WI38 (cell line): ENCODE measurements around the gene PPFIA3.

Experiments used
- H3K4me3 ChIP-seq: 2 replicates; pipeline ENCODE4 v1.5.1; 2011; ENCODE audit warnings: low read depth, mild to moderate bottlenecking, control low read depth, low read length
- CTCF ChIP-seq: IDR thresholded peaks from 2 replicates; pipeline ENCODE4 v1.5.1; 2012; ENCODE audit warnings: low read depth, mild to moderate bottlenecking, control low read depth, low read length

Gene PPFIA3

GRCh38 chr19:49148044-49148682 lies 28.8 kb downstream of the PPFIA3 start:
- H3K4me3 ChIP-seq = no peak overlapping the region
- no peak for TF ChIP-seq CTCF

DNA sequence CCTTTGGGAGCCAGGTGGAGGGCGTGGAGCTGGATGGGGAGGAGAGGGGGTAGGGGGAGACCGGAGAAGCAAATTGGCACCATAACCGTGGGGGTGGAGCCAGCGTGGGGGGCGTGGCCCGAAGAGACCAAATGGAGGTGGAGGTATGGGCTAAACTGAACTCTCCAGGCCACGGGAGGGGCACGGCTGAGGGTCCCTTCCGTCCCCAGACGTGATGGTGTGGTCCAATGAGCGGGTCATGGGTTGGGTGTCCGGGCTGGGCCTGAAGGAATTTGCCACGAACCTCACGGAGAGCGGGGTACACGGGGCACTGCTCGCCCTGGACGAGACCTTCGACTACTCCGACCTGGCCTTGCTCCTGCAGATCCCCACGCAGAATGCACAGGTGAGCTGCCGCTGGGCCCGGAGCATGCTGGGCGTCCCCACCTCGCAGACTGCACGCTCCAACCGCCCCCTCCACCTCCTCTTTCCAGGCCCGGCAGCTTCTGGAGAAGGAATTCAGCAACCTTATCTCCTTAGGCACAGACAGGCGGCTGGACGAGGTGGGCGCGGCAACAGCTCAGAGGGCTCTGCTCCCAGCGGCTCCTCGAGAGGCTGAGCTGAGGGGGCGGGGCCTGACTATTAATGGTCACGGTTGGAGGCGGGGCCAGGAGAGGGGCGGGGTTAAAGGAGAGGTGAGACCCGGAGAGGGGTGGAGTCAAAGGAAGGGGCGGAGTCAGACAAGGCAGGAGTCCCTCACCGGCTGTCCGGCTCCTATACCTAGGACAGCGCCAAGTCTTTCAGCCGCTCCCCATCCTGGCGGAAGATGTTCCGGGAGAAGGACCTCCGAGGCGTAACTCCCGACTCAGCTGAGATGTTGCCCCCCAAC lies 29.7 kb downstream of the PPFIA3 start:
- TF ChIP-seq CTCF = no peak
- H3K4me3 ChIP-seq = peak overlapping the region; percentile 75

- peak overlapping the region; percentile 75 for H3K4me3 ChIP-seq
- no peak for TF ChIP-seq CTCF
These were observed 30.3 kb downstream of the PPFIA3 start for GRCh38 chr19:49149652-49150105.

DNA sequence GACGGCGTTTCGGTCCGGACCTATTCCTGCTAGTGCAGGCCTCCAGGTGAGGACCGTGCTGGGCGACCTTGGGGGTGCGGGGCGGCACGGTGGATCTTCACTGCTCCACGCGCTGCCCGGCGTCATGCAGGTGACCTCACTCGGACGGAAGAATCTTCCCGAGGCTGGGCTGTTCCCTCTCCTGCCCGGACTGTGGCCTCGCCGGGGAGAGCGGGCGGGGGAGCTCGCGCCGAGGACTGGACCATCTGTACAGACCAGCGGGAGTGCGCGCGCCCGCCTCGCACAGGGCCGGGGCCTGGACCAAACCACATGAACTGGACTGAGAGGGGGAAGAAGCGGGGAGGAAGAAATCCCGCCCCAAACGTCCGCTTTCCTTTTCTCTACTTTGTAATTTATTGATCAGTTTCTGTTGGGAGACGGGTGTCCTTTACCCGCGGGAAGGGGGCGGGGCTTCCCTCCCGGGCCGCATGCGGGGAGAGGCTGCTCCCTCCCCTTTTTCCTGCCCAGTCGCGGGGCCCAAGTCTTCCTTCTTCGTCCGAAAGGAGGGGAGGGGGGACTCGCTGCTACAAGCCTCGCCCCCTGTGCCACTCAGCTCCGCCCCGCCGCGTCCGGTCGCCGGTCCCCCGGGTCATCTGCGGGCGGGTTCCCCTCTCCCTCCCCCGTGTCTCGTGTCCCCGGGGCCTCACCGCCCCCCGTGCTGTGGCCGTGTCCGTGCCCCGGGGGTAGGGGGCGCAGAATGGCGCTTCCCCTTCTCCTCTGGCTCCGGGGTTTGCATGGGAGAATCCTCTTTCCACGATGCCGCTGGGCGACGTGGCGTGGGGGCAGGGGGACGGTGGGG lies 31.0 kb downstream of the PPFIA3 start:
- peak overlapping the region; percentile 75 for H3K4me3 ChIP-seq

GRCh38 chr19:49150944-49151243 lies 31.6 kb downstream of the PPFIA3 start:
- H3K4me3 ChIP-seq = peak overlapping the region; percentile 75
- TF ChIP-seq CTCF = no peak

More for the DNA sequence above, 31.0 kb downstream of the PPFIA3 start:
- no peak for TF ChIP-seq CTCF

DNA sequence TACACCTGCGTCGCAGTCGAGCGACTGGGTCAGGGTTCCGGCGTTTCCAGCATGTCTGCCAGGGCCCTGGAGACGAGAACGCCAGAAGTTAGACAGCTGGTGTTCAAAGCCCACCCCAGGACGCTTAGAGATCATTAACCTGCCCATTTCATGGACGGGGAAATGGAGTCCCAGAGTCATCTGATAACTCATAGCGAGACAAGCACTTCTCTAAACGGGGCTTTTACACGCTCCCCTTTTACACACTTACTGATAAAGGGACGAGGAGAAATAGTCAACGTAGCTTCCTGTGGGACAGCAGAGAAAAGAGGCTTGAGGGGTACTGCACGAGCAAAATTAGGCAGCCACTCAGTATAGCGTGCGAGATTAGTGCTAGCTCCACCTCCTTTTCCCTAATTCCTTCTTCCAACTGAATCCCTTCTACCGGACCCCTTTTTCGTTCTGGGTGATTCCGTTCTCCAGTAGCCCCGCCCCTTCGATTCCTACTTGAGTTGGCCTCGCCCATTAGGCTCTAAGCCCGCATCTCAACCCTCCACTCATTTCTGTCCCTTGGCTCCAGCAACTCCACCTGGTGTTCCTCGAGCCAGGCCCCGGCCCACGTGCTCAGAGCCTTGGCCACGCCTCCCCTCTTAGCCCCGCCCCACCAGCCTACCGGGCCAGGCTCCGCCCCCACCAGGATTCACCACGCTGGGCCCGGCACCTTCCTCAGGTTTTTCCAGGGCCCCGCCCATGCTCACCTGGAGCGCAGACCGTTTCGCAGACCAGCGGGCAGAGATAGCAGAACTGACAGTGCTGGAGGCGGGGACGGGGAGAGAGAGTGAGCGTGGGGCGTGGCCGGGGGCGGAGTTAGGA lies 32.1 kb downstream of the PPFIA3 start:
- no peak overlapping the region for H3K4me3 ChIP-seq
- TF ChIP-seq CTCF = no peak
